Measurements from ENCODE around the gene MRPL52.

MRPL52 gene

DNA sequence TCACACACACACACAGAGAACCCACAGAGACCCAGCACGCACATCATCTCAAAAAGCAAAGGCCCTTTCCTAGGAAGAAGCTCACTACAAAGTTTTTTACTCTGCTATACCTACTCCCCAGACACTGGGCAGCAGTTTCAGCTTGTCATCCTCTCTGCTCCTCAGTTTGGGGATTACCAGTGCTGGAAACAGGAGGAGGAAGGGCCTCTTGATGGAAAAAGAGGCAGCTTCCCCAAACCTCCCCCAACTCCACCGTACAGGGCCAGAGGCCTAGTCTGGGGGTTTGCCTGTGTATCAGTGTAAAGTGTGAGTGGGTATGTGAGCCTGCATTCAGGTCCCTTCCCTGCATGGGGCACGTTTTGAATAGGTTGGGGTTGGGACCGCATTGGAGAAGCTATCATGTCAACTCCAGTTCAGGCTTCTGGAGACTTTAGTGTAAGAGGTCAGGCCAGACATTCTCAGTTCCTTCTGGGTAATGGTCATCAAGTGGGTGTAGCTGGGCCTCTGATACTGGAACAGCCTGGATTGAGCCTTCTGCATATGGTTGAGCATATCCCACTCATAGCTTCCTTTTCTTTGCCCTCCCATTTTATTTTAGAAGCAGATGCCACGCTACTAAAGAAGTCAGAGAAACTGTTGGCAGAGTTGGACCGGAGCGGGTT lies 54.5 kb downstream of the MRPL52 start:
- DNase-seq, result no peak

Measured in hematopoietic multipotent progenitor cell treated with erythropoietin and hydrocortisone succinate and interleukin-3 and kit ligand, for 8 days (in vitro differentiated cells).